ENCODE data around the gene CCR2.

CCR2 gene

GRCh38 chr3:46337911-46338310 lies 16.0 kb upstream of the CCR2 start:
- no peaks in the 10 kb centered on the region for H3K36me3 ChIP-seq (ENCODE audit: control insufficient read depth in 1 of 2, insufficient read depth in 2 of 2, low read depth in 1 of 2, low read length in 2 of 2)
- H2AFZ ChIP-seq (ENCODE audit: low read depth, low read length), result no peak overlapping the region
- H3K4me2 ChIP-seq (ENCODE audit: low read length, poor library complexity, severe bottlenecking), result no peak overlapping the region
- no peak overlapping the region for H4K8ac ChIP-seq (ENCODE audit: low read length)
- no peak overlapping the region for H3K9ac ChIP-seq (ENCODE audit: low read length)
- H3K27me3 ChIP-seq (ENCODE audit: control insufficient read depth in 1 of 2, insufficient read depth in 1 of 2, low read length in 2 of 2), result peaks cover 0 to 14% of the 10 kb centered on the region in 2 experiments
- H2BK15ac ChIP-seq (ENCODE audit: low read depth, poor library complexity, severe bottlenecking), result no peak overlapping the region
- H2AK5ac ChIP-seq (ENCODE audit: low read length, severe bottlenecking), result no peak overlapping the region
- no peak overlapping the region for H3K27ac ChIP-seq (ENCODE audit: low read length, poor library complexity, severe bottlenecking)
- no peak overlapping the region for H2BK5ac ChIP-seq (ENCODE audit: low read depth, low read length, poor library complexity, severe bottlenecking)
- no peak overlapping the region for H2BK120ac ChIP-seq (ENCODE audit: low read depth, low read length)
- H3K9me3 ChIP-seq (ENCODE audit: control insufficient read depth, low read length), result peaks cover 13% of the 10 kb centered on the region
- no peak overlapping the region for H3K4me3 ChIP-seq (ENCODE audit: insufficient read depth in 1 of 2, low read depth in 1 of 2, low read length in 2 of 2)
- no peaks in the 10 kb centered on the region for H3K4me1 ChIP-seq (ENCODE audit: control insufficient read depth, insufficient read depth, low read depth, low read length)
- H3K14ac ChIP-seq (ENCODE audit: low read length in 2 of 2), result no peak overlapping the region
- H2BK12ac ChIP-seq (ENCODE audit: low read length in 2 of 2), result no peak overlapping the region
- H3K4ac ChIP-seq (ENCODE audit: low read depth in 1 of 2, low read length in 2 of 2), result no peak overlapping the region
- H4K91ac ChIP-seq (ENCODE audit: low read length), result no peak overlapping the region
- no peak overlapping the region for H3K18ac ChIP-seq (ENCODE audit: low read depth in 1 of 2, low read length in 2 of 2)
- H3K23ac ChIP-seq (ENCODE audit: low read length in 2 of 2), result no peak overlapping the region
- no peaks in the 10 kb centered on the region for H3K79me1 ChIP-seq (replicated peaks; ENCODE audit: low read length, poor library complexity, severe bottlenecking)
- no peak for DNase-seq

- Histone ChIP-seq H3K27me3 (ENCODE audit: control insufficient read depth in 1 of 2, insufficient read depth in 1 of 2, low read length in 2 of 2) (peaks cover 0 to 9% of the 10 kb centered on the region in 2 experiments), H3K4me3 (ENCODE audit: insufficient read depth in 1 of 2, low read depth in 1 of 2, low read length in 2 of 2) (no peak overlapping the region), H2AK5ac (ENCODE audit: low read length, severe bottlenecking) (no peak overlapping the region), H2BK120ac (ENCODE audit: low read depth, low read length) (no peak overlapping the region), H3K36me3 (ENCODE audit: control insufficient read depth in 1 of 2, insufficient read depth in 2 of 2, low read depth in 1 of 2, low read length in 2 of 2) (no peaks in the 10 kb centered on the region), H2BK5ac (ENCODE audit: low read depth, low read length, poor library complexity, severe bottlenecking) (no peak overlapping the region), H3K4me2 (ENCODE audit: low read length, poor library complexity, severe bottlenecking) (no peak overlapping the region), H2BK12ac (ENCODE audit: low read length in 2 of 2) (no peak overlapping the region), H3K4ac (ENCODE audit: low read depth in 1 of 2, low read length in 2 of 2) (no peak overlapping the region), H3K14ac (ENCODE audit: low read length in 2 of 2) (no peak overlapping the region), H4K91ac (ENCODE audit: low read length) (no peak overlapping the region), H3K79me1 (replicated peaks; ENCODE audit: low read length, poor library complexity, severe bottlenecking) (no peaks in the 10 kb centered on the region), H3K27ac (ENCODE audit: low read length, poor library complexity, severe bottlenecking) (no peak overlapping the region), H3K9ac (ENCODE audit: low read length) (no peak overlapping the region), H2AFZ (ENCODE audit: low read depth, low read length) (no peak overlapping the region), H3K4me1 (ENCODE audit: control insufficient read depth, insufficient read depth, low read depth, low read length) (no peaks in the 10 kb centered on the region), H2BK15ac (ENCODE audit: low read depth, poor library complexity, severe bottlenecking) (no peak overlapping the region), H3K23ac (ENCODE audit: low read length in 2 of 2) (no peak overlapping the region), H3K18ac (ENCODE audit: low read depth in 1 of 2, low read length in 2 of 2) (no peak overlapping the region), H3K9me3 (ENCODE audit: control insufficient read depth, low read length) (peaks cover 13% of the 10 kb centered on the region), H4K8ac (ENCODE audit: low read length) (no peak overlapping the region)
- WGBS, result 100% methylated on average over 1 of the region's 1 CpG
- no peak for DNase-seq
Measured at GRCh38 chr3:46338840-46339239, 15.1 kb upstream of the CCR2 start.

GRCh38 chr3:46344476-46344875 lies 9.4 kb upstream of the CCR2 start:
- Histone ChIP-seq H2BK15ac (ENCODE audit: low read depth, poor library complexity, severe bottlenecking) (no peak overlapping the region), H3K18ac (ENCODE audit: low read depth in 1 of 2, low read length in 2 of 2) (no peak overlapping the region), H3K27me3 (ENCODE audit: control insufficient read depth in 1 of 2, insufficient read depth in 1 of 2, low read length in 2 of 2) (peaks cover 0 to 11% of the 10 kb centered on the region in 2 experiments), H3K4ac (ENCODE audit: low read depth in 1 of 2, low read length in 2 of 2) (no peak overlapping the region), H2AFZ (ENCODE audit: low read depth, low read length) (no peak overlapping the region), H3K36me3 (ENCODE audit: control insufficient read depth in 1 of 2, insufficient read depth in 2 of 2, low read depth in 1 of 2, low read length in 2 of 2) (no peaks in the 10 kb centered on the region), H2BK12ac (ENCODE audit: low read length in 2 of 2) (no peak overlapping the region), H3K4me3 (ENCODE audit: insufficient read depth in 1 of 2, low read depth in 1 of 2, low read length in 2 of 2) (no peak overlapping the region), H2AK5ac (ENCODE audit: low read length, severe bottlenecking) (no peak overlapping the region), H2BK120ac (ENCODE audit: low read depth, low read length) (no peak overlapping the region), H3K79me1 (replicated peaks; ENCODE audit: low read length, poor library complexity, severe bottlenecking) (no peaks in the 10 kb centered on the region), H4K8ac (ENCODE audit: low read length) (no peak overlapping the region), H3K9ac (ENCODE audit: low read length) (no peak overlapping the region), H4K91ac (ENCODE audit: low read length) (no peak overlapping the region), H3K4me2 (ENCODE audit: low read length, poor library complexity, severe bottlenecking) (no peak overlapping the region), H3K27ac (ENCODE audit: low read length, poor library complexity, severe bottlenecking) (no peak overlapping the region), H3K9me3 (ENCODE audit: control insufficient read depth, low read length) (peaks cover 5% of the 10 kb centered on the region), H3K23ac (ENCODE audit: low read length in 2 of 2) (no peak overlapping the region), H2BK5ac (ENCODE audit: low read depth, low read length, poor library complexity, severe bottlenecking) (no peak overlapping the region), H3K4me1 (ENCODE audit: control insufficient read depth, insufficient read depth, low read depth, low read length) (no peaks in the 10 kb centered on the region), H3K14ac (ENCODE audit: low read length in 2 of 2) (no peak overlapping the region)
- 81% methylated on average over 3 of the region's 4 CpGs for WGBS
- no peak for DNase-seq

- H3K4me1 ChIP-seq (ENCODE audit: control insufficient read depth, insufficient read depth, low read depth, low read length), result no peaks in the 10 kb centered on the region
- DNase-seq, result no peak
- H3K4me2 ChIP-seq (ENCODE audit: low read length, poor library complexity, severe bottlenecking), result no peak overlapping the region
- no peaks in the 10 kb centered on the region for H3K9me3 ChIP-seq (ENCODE audit: control insufficient read depth, low read length)
- no peak overlapping the region for H3K23ac ChIP-seq (ENCODE audit: low read length in 2 of 2)
- no peak overlapping the region for H2AK5ac ChIP-seq (ENCODE audit: low read length, severe bottlenecking)
- no peaks in the 10 kb centered on the region for H3K36me3 ChIP-seq (ENCODE audit: control insufficient read depth in 1 of 2, insufficient read depth in 2 of 2, low read depth in 1 of 2, low read length in 2 of 2)
- no peak overlapping the region for H3K9ac ChIP-seq (ENCODE audit: low read length)
- no peak overlapping the region for H4K91ac ChIP-seq (ENCODE audit: low read length)
- no peak overlapping the region for H2BK15ac ChIP-seq (ENCODE audit: low read depth, poor library complexity, severe bottlenecking)
- no peak overlapping the region for H3K27ac ChIP-seq (ENCODE audit: low read length, poor library complexity, severe bottlenecking)
- no peak overlapping the region for H2AFZ ChIP-seq (ENCODE audit: low read depth, low read length)
- H4K8ac ChIP-seq (ENCODE audit: low read length), result no peak overlapping the region
- no peak overlapping the region for H2BK5ac ChIP-seq (ENCODE audit: low read depth, low read length, poor library complexity, severe bottlenecking)
- no peak overlapping the region for H3K14ac ChIP-seq (ENCODE audit: low read length in 2 of 2)
- H2BK12ac ChIP-seq (ENCODE audit: low read length in 2 of 2), result no peak overlapping the region
- WGBS, result 78% methylated on average over 3 of the region's 3 CpGs
- H3K4ac ChIP-seq (ENCODE audit: low read depth in 1 of 2, low read length in 2 of 2), result no peak overlapping the region
- H3K79me1 ChIP-seq (replicated peaks; ENCODE audit: low read length, poor library complexity, severe bottlenecking), result no peaks in the 10 kb centered on the region
- H2BK120ac ChIP-seq (ENCODE audit: low read depth, low read length), result no peak overlapping the region
- H3K18ac ChIP-seq (ENCODE audit: low read depth in 1 of 2, low read length in 2 of 2), result no peak overlapping the region
- no peak overlapping the region for H3K4me3 ChIP-seq (ENCODE audit: insufficient read depth in 1 of 2, low read depth in 1 of 2, low read length in 2 of 2)
- H3K27me3 ChIP-seq (ENCODE audit: control insufficient read depth in 1 of 2, insufficient read depth in 1 of 2, low read length in 2 of 2), result peaks cover 23 to 55% of the 10 kb centered on the region in 2 experiments
Measured at GRCh38 chr3:46348823-46349482, 5.0 kb upstream of the CCR2 start.
